Measurements from ENCODE around the gene GNAO1.

GRCh38 chr16:56337858-56338325 is 146.6 kb downstream of the GNAO1 start:
- no peak for TF ChIP-seq CTCF (IDR thresholded peaks at IDR 0.05)
- TF ChIP-seq EZH2 (IDR thresholded peaks at IDR 0.05; ENCODE audit: borderline replicate concordance, insufficient read depth, low read depth, low read length, poor library complexity, severe bottlenecking), result no peak

Measured in B cell (primary cell).